BE2C (cell line): ENCODE results near the gene TBC1D8.

Experiments used
- DNase-seq: peaks from one replicate; pipeline ENCODE4 v3.0.0-alpha.2; 2020
- H3K27me3 ChIP-seq: fragments of 250-450 bp; sonication (Bioruptor Pico); 2 replicates; pipeline ENCODE4 v1.5.1; 2020; ENCODE audit warnings: mild to moderate bottlenecking
- H3K36me3 ChIP-seq: fragments of 250-450 bp; sonication (Bioruptor Pico); 2 replicates; pipeline ENCODE4 v1.5.1; 2020; ENCODE audit warnings: mild to moderate bottlenecking
- H3K4me1 ChIP-seq: fragments of 250-450 bp; sonication (Bioruptor Pico); 2 replicates; pipeline ENCODE4 v1.5.1; 2020
- H3K4me3 ChIP-seq: 2 replicates; pipeline ENCODE4 v1.5.1; 2011; ENCODE audit warnings: low read depth, low read length
- H3K9me3 ChIP-seq: fragments of 250-450 bp; sonication (Bioruptor Pico); 2 replicates; pipeline ENCODE4 v1.5.1; 2020
- TF ChIP-seq, protein P1 (sequence below): IDR thresholded peaks from 2 replicates; pipeline ENCODE4 v1.5.1; 2012; ENCODE audit warnings: mild to moderate bottlenecking, low read depth, low read length

TBC1D8 gene

DNA sequence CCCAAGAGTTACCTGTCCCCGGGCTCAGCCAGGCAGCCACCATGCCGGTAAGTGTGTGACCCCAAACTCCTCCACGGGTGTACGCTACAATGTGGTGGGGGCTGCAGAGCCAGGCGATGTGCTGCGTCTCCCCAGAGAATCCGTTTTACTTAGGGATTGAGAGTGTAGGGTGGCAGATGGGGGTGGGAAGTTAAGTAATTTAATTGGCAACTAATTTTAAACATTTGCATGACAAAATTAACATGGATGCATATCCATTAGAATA lies 175.7 kb downstream of the TBC1D8 start:
- Histone ChIP-seq H3K4me3 (no peak overlapping the region), H3K27me3 (no peaks in the 10 kb centered on the region), H3K9me3 (no peaks in the 10 kb centered on the region), H3K4me1 (no peaks in the 10 kb centered on the region), H3K36me3 (no peaks in the 10 kb centered on the region)
- no peak for DNase-seq
- TF ChIP-seq, protein P1, sequence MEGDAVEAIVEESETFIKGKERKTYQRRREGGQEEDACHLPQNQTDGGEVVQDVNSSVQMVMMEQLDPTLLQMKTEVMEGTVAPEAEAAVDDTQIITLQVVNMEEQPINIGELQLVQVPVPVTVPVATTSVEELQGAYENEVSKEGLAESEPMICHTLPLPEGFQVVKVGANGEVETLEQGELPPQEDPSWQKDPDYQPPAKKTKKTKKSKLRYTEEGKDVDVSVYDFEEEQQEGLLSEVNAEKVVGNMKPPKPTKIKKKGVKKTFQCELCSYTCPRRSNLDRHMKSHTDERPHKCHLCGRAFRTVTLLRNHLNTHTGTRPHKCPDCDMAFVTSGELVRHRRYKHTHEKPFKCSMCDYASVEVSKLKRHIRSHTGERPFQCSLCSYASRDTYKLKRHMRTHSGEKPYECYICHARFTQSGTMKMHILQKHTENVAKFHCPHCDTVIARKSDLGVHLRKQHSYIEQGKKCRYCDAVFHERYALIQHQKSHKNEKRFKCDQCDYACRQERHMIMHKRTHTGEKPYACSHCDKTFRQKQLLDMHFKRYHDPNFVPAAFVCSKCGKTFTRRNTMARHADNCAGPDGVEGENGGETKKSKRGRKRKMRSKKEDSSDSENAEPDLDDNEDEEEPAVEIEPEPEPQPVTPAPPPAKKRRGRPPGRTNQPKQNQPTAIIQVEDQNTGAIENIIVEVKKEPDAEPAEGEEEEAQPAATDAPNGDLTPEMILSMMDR: no peak

DNA sequence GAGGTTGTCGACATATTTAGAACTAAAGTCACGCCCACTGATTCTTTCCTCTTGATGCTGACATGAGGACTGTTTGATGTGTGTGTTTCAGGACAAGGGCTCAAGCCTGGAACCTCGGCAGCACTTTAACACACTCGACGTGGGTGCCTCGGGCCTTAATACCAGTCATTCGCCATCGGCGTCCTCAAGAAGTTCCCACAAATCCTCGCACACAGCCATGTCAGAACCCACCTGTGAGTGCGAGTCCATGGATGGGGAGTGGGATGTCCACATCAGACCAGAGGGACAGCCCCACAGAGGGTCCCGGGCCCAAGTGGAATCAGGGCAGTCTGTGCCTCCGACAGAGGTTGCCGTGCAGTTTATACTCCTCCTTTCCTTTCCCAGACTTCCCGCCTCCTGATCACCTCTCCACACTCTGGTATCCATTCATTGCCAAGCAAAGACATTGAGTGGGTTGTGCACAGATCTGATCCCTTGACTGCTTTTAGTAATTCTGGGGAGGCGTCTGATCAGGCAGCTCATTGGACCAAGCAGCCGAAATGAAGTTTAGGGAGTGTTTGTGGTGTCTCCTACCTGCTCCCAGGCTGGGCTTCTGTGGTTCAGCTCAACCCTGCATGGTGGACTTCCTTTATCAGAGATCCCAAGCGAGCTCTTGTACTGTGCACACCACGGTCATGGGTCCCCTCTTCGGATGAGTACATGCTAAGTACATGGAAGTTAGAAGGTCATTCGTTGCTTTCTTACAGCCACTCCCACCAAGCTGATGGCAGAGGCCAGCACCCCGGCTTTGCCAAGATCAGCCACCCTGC lies 176.3 kb downstream of the TBC1D8 start:
- Histone ChIP-seq H3K4me3 (no peak overlapping the region), H3K27me3 (no peaks in the 10 kb centered on the region), H3K9me3 (no peaks in the 10 kb centered on the region), H3K4me1 (no peaks in the 10 kb centered on the region), H3K36me3 (no peaks in the 10 kb centered on the region)
- TF ChIP-seq, protein P1: no peak
- no peak for DNase-seq

DNA sequence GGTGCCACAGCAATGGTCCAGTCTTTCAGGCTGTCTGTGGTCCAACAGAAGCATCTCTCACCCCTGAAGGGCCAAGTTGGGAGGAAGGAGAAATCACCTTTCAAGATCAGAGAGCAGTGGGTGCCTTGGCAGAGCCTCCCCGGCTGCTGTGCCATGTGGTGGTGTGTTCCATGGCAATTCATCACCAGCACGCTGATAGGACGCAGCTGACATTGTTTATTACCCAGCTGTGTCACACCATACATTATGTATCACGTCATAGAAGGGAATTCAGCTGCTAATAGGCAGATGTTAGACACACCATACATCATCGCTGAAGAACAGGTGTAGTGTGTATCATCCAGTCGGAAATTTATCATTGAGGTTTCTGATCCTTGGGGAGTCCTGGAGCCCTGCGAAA lies 178.7 kb downstream of the TBC1D8 start:
- no peak for DNase-seq
- no peak overlapping the region for H3K4me3 ChIP-seq
- H3K4me1 ChIP-seq: no peaks in the 10 kb centered on the region

DNA sequence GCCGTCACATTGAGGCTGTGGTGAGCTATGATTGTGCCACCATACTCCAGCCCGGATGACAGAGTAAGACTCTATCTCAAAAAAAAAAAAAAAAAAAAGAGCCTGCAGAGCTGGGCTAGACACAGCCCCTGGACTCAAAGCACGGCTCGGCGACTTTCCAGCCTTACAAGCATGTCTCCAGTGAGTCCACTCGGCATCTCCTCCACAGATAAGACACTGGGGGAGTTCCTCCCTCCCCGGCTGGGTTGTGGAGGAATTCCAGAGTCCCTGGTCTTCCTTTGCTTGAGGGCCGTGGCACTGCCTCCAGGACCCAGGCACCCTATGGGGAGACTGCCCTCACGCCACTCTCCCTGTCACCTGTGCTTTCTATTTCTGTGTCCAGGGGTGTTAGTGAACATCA lies 180.0 kb downstream of the TBC1D8 start:
- Histone ChIP-seq H3K4me1 (no peaks in the 10 kb centered on the region), H3K27me3 (no peaks in the 10 kb centered on the region), H3K9me3 (no peaks in the 10 kb centered on the region), H3K4me3 (no peak overlapping the region), H3K36me3 (no peaks in the 10 kb centered on the region)
- no peak for DNase-seq
- TF ChIP-seq, protein P1: no peak

More for the DNA sequence above, 178.7 kb downstream of the TBC1D8 start:
- Histone ChIP-seq H3K9me3 (no peaks in the 10 kb centered on the region), H3K27me3 (no peaks in the 10 kb centered on the region), H3K36me3 (no peaks in the 10 kb centered on the region)
- TF ChIP-seq, protein P1: no peak

DNA sequence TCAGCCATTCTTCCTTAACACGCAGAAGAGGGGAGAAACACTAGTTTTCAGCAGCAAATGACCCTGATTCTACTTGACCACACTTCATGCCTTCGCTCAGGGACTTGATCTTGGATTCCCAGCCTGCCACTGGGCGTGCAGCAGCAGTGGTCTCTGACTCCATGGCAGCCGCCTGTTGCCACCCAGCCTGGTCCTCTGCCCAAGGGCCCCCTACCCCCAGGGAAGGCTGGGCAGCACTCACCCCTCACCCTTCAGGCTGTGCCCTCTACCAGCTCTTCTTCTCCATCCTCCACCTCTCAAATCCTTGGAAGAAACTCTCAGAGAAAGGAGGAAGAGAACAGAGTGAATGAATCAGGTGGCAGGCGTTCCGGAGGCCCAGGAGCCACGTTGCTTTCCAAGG lies 181.2 kb downstream of the TBC1D8 start:
- no peaks in the 10 kb centered on the region for H3K27me3 ChIP-seq
- TF ChIP-seq, protein P1: no peak
- H3K9me3 ChIP-seq: no peaks in the 10 kb centered on the region
- H3K36me3 ChIP-seq: no peaks in the 10 kb centered on the region
- no peak for DNase-seq
- no peak overlapping the region for H3K4me3 ChIP-seq
- H3K4me1 ChIP-seq: no peaks in the 10 kb centered on the region

DNA sequence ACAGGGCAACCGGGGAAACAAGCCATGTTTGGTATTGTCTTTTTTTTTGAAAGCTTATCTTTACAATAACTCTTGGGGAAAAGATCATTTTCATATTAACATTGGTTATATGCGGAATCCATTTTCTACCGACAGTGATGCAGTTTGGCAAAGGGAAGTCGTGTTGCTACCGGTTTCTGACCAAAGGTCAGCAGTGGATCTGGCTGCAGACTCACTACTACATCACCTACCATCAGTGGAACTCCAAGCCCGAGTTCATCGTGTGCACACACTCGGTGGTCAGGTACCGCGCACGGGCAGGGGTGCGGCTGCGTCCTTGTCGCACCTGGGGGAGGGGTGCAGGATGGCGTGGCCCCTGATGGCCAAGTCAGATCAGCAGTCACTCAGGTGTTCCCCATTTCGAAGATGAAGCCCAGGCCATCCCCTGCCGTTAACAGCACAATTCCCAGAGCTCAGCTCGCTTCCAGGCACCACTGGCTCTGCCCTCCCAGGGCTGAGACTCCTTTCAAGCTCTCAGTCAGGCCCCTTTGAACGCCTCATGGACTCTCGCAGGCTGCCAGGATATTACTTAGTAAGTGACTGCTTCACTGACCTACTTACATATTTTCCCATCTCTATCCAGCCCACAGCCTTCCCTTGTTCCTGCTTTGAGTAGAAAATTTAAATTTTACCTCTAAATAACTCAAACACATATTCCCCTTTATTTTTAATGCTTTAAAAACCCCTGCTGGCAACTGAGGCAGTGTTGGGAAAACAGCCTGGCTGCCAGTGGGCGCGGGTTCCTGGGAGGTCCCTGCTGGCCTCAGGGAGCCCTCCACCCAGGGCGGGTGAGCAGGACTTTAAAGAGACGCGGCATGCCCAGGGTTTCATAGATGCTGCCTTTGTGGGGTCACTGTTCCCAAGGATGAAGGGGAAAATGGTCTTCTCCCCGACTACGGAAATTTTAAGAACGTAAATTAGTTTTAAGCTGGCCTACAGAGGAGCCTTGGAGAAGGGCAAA lies 182.7 kb downstream of the TBC1D8 start:
- TF ChIP-seq, protein P1: no peak
- no peaks in the 10 kb centered on the region for H3K4me1 ChIP-seq

More for the DNA sequence above, 182.7 kb downstream of the TBC1D8 start:
- Histone ChIP-seq H3K4me3 (no peak overlapping the region), H3K9me3 (no peaks in the 10 kb centered on the region), H3K27me3 (no peaks in the 10 kb centered on the region), H3K36me3 (no peaks in the 10 kb centered on the region)
- DNase-seq: no peak
